BE2C (cell line): Measurements from ENCODE around the gene RSAD2.

Source experiments
- DNase-seq: peaks from one replicate; pipeline ENCODE4 v3.0.0-alpha.2; 2020
- H3K27me3 ChIP-seq: fragments of 250-450 bp; sonication (Bioruptor Pico); 2 replicates; pipeline ENCODE4 v1.5.1; 2020; ENCODE audit warnings: mild to moderate bottlenecking
- H3K36me3 ChIP-seq: fragments of 250-450 bp; sonication (Bioruptor Pico); 2 replicates; pipeline ENCODE4 v1.5.1; 2020; ENCODE audit warnings: mild to moderate bottlenecking
- H3K4me1 ChIP-seq: fragments of 250-450 bp; sonication (Bioruptor Pico); 2 replicates; pipeline ENCODE4 v1.5.1; 2020
- H3K4me3 ChIP-seq: 2 replicates; pipeline ENCODE4 v1.5.1; 2011; ENCODE audit warnings: low read depth, low read length
- H3K9me3 ChIP-seq: fragments of 250-450 bp; sonication (Bioruptor Pico); 2 replicates; pipeline ENCODE4 v1.5.1; 2020
- TF ChIP-seq, protein P1 (sequence below): IDR thresholded peaks from 2 replicates; pipeline ENCODE4 v1.5.1; 2012; ENCODE audit warnings: mild to moderate bottlenecking, low read depth, low read length

The RSAD2 gene

DNA sequence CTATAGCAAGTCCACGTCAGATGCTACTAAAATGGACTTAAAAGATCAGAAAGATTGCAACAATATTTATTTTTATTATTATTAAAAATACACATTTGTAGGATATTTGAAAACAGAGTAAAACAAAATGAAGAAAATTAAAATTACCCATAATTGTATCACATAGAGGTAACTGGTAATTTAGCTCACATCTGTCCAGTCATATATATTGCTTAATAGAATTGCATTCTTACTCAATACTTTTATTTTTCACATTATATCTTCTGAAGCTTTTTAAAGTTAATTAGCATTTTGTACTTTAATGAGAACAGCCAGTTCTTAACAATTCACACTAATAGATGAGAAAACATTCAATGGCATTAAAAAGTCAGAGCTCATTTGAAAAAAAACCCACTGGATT, 28.1 kb downstream of the RSAD2 start:
- Histone ChIP-seq H3K9me3 (no peaks in the 10 kb centered on the region), H3K36me3 (no peaks in the 10 kb centered on the region), H3K4me3 (no peak overlapping the region), H3K27me3 (no peaks in the 10 kb centered on the region), H3K4me1 (no peaks in the 10 kb centered on the region)
- no peak for DNase-seq
- TF ChIP-seq, protein P1, sequence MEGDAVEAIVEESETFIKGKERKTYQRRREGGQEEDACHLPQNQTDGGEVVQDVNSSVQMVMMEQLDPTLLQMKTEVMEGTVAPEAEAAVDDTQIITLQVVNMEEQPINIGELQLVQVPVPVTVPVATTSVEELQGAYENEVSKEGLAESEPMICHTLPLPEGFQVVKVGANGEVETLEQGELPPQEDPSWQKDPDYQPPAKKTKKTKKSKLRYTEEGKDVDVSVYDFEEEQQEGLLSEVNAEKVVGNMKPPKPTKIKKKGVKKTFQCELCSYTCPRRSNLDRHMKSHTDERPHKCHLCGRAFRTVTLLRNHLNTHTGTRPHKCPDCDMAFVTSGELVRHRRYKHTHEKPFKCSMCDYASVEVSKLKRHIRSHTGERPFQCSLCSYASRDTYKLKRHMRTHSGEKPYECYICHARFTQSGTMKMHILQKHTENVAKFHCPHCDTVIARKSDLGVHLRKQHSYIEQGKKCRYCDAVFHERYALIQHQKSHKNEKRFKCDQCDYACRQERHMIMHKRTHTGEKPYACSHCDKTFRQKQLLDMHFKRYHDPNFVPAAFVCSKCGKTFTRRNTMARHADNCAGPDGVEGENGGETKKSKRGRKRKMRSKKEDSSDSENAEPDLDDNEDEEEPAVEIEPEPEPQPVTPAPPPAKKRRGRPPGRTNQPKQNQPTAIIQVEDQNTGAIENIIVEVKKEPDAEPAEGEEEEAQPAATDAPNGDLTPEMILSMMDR: no peak

DNA sequence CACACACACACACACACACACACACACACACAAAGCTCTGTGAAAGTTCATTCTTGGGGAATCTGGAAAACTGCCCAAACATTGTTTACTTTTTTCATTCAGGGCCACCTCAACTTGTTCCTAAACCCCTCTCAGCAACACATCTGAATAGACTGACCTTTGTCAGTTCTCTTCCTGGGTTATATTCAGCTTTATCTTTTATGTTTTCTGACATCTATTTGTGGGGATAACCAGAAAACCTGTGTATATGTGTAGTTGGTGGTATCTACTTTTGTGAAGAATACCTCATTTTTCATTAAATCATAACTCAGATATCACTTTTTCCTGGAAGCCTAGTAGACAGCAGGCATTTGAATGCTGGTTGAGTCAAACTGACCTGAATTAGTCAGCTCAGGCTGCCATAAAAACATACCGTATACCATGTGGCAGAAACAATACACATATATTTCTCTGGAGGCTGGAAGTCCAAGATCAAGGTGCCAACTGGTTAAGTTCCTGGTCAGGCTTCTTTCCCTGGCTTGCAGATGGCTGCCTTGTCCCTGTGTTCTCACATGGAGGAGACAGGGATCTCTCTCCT, 28.7 kb downstream of the RSAD2 start:
- DNase-seq: no peak
- no peaks in the 10 kb centered on the region for H3K4me1 ChIP-seq

DNA sequence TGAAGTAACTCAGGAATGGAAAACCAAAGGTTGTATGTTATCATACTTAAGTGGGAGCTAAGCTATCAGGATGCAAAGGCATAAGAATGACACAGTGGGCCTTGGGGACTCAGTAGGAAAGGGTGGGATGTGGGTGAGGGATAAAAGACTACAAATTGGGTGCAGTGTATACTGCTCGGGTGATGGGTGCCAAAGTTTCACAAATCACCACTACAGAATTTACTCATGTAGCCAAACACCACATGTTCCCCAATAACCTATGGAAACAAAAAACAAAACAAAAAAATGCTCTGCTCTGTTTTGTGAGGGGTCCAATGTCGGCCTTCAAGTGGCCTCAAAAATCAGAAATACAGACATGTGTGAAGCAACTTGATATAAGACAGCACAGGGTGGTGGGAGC, 30.7 kb downstream of the RSAD2 start:
- no peaks in the 10 kb centered on the region for H3K9me3 ChIP-seq
- no peaks in the 10 kb centered on the region for H3K4me1 ChIP-seq
- TF ChIP-seq, protein P1: no peak
- no peak overlapping the region for H3K4me3 ChIP-seq
- DNase-seq: no peak
- H3K27me3 ChIP-seq: no peaks in the 10 kb centered on the region
- no peaks in the 10 kb centered on the region for H3K36me3 ChIP-seq

More for the DNA sequence above, 28.7 kb downstream of the RSAD2 start:
- TF ChIP-seq, protein P1: no peak
- Histone ChIP-seq H3K36me3 (no peaks in the 10 kb centered on the region), H3K9me3 (no peaks in the 10 kb centered on the region), H3K4me3 (no peak overlapping the region), H3K27me3 (no peaks in the 10 kb centered on the region)

DNA sequence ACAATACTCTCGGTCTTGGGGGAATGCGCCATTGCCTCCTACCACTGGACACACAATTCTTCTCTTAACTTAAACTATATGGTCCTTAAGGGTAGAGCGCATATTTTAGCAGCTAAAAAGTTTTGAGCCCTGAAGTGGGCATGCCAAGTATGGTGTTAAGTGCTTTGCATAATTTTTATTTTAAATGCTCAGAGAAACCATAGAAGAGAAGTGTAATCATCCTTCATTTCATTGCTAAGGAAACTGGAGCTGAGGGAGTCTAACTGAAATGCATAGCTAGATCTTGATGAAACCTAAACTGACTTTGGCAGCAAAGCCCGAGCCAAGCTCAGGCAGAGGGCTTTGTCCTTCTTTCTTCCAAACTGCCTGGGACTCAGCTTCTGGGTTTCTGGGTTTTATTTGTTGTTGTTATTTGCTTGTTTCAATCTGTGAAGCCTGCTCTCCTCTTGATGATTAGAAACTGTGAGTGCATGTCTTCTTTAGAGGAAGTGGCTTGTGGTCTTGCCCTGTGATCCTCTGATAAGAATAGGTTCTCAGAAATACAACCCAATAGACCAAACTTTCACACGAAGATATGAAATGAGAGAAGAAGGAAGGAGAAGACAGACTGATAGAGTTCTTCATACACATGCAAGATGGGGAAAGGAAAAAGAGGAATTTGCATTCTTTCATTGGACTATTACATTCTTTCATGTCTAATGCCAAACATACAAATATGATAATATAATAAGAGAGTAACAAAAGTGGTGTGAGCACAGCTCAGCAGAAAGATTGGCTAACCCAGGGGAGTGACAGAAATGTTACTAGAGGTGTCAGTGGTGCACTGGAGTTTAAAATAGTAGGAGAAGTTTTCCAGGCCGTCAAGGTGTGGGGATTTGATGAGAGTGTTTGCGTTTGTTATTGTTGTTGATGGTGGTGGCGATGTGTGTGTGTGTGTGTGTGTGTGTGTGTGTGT, 32.1 kb downstream of the RSAD2 start:
- no peaks in the 10 kb centered on the region for H3K27me3 ChIP-seq
- TF ChIP-seq, protein P1: no peak
- DNase-seq: no peak
- no peak overlapping the region for H3K4me3 ChIP-seq
- H3K4me1 ChIP-seq: no peaks in the 10 kb centered on the region
- no peaks in the 10 kb centered on the region for H3K9me3 ChIP-seq
- H3K36me3 ChIP-seq: no peaks in the 10 kb centered on the region

DNA sequence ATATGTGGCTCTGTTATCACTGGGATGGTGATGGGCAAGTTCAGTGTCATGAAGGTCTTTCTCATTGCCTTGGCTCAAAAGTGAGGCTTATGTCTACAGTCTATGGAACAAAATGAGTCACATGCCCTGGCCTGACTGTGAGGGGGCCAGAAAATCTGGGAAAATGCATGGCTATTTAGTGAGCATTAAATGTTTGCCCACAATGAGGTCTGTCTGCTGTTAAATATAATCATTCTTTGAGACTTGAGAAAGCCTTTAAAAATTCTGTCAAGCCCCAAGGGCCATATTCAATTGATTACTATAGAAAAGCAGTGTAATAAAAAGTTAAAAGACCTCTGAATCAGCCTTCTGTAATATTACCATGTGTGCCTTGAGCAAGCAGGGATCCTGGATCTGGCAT, 34.1 kb downstream of the RSAD2 start:
- no peak overlapping the region for H3K4me3 ChIP-seq
- H3K27me3 ChIP-seq: no peaks in the 10 kb centered on the region
- H3K9me3 ChIP-seq: no peaks in the 10 kb centered on the region
- TF ChIP-seq, protein P1: no peak
- no peaks in the 10 kb centered on the region for H3K4me1 ChIP-seq
- H3K36me3 ChIP-seq: no peaks in the 10 kb centered on the region
- DNase-seq: no peak
